ENCODE measurements around the gene RNPS1.

GRCh38 chr16:2238838-2239675 lies 28.9 kb downstream of the RNPS1 start:
- TF ChIP-seq CTCF (IDR thresholded peaks at IDR 0.05) (no peak), ZFX (IDR thresholded peaks at IDR 0.05; ENCODE audit: borderline replicate concordance) (no peak)

All from 22Rv1 (cell line).